Urothelium cell line (cell line): ENCODE results near the gene KCNC4.

Experiments
- DNase-seq: peaks from one replicate; pipeline ENCODE4 v3.0.0; 2011; ENCODE audit warnings: low spot score, mixed read lengths
- FAIRE-seq: peaks from 2 replicates; lab custom pipeline; 2011; peaks lifted over from hg19 to GRCh38; lab: Jason Lieb, UNC

The KCNC4 gene

DNA sequence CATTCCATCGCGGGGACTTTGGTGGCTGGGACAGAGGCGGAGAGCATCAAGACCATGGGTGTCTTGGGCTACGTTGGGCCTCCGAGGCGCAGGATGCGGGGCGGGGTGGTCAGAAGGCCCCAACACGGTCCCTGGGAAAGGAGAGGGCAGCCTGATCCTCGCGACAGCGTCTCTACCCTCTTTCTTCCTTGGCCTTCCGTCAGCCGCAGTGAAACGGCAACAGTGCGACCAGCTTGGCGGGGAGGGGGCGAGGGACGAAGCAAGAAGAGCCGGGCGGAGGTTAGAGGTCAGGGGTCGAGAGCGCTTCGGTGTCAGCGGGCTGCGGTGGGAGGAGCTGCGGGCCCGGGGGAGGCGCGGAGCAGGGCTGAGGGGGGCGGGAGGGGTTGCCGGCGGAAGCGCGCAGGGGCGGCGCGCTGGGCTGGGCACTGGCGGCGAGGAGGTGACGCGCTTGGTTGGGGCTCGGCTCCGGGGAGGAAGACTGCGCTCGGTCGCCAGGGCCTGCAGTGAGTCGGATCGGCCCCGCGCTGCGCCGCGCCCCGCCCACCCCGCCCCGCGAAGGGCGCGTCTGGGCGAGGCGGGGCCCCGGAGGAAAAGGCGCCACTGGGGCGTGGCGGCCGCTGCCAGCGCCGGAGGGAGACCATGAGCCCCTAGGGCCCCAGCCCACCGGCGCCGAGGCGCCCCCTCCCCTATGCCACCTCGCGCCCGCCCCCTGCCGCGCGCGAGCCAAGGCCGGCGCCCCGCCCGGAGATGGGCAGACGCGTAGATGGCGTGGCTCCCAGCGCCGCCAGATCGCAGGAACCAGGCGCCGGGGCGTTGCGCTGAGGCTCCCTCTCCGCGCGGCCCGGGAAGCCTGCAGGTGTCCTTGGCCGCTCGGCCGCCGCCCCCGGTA is at the start of gene KCNC4:
Gene KCNC4, plus strand, starts transcription at position 600 of the 889 bp plus-strand sequence. CDS start 1,186 bp downstream, outside the sequence.
- peak; percentile 88 for FAIRE-seq

DNA sequence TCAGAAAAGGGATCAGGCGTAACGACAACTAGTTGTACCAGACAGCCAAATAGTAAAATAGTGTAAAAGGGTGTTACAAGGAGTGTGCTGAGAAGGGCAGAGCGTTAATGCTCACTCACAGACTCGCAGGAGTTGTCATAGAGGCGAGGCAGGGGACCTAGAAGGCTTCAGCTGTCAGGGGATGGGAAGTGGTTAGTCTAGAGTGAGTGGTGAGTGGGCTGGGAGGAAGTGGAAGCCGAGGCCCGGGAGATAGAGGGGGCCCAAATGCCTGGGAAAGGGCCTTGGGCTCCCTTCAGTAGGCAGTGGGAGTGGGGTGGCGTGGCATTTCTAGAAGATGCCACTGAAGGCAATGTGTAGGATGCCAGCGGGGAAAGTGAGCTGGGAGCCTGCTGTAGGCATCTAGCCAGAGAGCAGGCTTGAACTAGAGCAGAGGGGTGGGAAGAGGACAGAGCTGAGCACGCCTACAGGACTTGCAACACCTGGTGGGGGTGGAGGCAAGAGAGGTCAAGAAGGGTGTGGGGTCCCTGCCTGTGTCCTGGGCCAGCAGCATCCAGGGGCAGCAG is 49.5 kb upstream of the KCNC4 start:
- DNase-seq (no peak), FAIRE-seq (peak; percentile 65)

More for the DNA sequence above, at the start of gene KCNC4:
- DNase-seq = peak; percentile 97

DNA sequence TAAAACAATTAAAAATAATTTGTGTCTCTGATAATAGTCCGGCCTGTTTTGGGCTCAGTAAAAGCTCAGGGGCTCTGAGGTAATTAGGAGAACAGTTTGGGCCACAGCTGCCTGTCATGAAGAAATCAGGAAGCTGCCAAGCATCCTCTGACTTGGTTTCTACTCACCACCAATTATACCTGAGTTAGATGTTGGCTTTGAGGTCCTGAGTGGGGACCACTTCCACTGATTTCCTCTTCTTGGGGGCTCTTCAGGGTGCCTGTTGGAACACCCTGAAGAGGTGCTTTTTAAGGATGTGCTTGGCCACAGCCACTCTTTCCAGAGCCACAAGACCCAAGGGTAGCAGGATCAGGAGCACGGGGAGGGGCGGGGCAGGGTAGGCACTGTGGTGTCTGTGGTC is 48.9 kb upstream of the KCNC4 start:
- FAIRE-seq (no peak), DNase-seq (no peak)

DNA sequence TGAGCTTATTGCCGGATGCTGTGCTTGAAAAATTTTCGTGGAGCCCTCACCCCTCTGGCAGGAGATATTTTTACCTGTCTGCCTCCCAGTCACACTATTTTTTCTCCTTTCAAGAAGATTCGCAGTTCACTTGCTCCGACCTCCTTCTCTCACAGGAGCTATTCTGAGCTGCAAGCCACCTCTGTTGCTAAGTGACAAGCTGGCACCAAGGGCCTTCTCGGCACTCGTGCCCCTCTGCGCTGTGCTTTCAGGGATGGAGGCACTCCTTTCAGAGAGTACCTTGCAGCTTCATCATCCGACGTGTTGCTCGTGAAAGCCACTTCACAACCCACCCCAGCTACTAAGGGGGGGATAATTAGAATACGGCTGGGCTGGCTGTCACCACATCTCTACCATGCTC is 48.3 kb upstream of the KCNC4 start:
- DNase-seq (no peak), FAIRE-seq (no peak)

DNA sequence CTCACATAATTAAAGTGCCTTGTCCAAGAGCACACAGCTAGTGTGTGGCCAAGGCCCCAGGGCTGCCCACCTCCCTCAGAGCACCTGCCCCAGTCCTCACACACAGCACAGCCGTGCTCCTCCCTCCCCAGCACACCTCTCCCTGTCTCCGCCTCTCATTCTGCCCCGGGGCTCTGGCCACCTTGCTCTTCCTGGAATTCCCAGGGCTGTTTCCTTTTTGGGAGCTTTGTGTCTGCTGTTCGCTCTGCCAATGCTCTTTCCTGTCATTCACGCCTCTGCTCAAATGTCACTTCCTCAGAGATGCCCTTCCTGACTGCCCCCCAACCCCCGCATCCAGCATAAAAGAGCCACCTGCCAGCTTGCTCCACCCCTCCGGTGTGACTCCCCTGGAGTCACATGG is 46.5 kb upstream of the KCNC4 start:
- DNase-seq (no peak), FAIRE-seq (peak; percentile 30)

DNA sequence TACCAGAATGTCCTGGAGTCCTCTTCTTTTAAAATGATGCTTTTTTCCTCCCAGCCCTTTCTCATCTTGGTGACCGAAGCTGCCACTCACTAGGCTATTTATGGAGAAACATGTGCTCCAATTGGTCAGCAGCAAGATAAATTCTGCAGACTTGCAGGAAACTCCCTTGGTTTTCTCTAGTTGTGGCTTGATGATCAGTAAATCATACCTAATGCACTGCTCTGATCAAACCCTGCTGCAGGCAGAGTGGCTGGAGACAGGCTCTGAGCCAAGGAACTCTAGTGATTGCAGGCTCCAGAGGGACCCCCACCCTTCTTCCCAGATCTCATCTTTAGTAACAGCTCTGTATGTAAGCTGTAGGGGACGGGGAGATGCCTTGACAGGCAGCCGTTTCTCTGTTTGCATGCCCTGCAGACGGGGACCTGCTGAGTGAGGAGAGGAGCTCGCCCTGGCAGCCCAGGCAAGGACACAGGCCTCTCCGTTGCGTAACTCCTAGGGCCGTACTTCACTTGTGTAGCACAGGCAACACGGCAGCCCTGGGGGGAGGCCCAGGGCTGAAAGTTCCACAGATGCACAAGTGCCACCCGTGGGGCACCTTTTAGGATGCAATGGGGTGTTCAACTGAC is 45.3 kb upstream of the KCNC4 start:
- no peak for DNase-seq

DNA sequence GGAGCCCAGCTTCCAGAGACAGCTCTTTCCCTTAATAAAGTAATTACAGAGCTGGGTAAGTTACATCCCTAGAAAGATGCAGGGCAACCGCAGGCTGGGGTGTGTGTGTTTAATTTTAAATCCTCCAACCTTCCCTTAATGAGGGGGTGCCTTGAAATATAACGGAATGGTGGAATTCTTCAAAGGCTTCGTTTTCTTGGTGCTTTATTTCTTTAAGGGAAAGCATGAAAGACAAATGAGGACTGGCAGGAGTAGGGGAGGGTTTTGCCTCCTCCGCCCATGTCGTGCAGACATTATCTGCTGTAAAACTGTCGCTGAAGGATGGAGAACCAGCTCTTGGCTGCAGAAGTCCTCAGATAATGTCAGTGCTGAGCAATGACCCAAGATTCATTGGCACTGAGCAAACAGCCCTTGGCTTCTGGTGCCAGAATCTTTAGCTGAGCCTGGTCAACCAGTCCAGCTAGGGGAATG is 44.3 kb upstream of the KCNC4 start:
- DNase-seq (no peak), FAIRE-seq (no peak)

More for the DNA sequence above, 45.3 kb upstream of the KCNC4 start:
- FAIRE-seq = no peak

DNA sequence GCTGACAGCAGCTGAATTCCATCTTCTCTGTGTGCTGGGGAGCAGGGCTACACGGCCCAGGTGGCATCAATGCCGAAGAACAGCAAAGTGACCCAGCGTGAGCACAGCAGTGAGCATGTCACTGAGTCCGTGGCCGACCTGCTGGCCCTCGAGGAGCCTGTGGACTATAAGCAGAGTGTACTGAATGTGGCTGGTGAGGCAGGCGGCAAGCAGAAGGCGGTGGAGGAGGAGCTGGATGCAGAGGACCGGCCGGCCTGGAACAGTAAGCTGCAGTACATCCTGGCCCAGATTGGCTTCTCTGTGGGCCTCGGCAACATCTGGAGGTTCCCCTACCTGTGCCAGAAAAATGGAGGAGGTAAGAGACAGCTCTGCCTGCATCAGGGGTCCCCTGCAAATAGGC is 43.3 kb upstream of the KCNC4 start:
- no peak for DNase-seq
- FAIRE-seq = no peak

DNA sequence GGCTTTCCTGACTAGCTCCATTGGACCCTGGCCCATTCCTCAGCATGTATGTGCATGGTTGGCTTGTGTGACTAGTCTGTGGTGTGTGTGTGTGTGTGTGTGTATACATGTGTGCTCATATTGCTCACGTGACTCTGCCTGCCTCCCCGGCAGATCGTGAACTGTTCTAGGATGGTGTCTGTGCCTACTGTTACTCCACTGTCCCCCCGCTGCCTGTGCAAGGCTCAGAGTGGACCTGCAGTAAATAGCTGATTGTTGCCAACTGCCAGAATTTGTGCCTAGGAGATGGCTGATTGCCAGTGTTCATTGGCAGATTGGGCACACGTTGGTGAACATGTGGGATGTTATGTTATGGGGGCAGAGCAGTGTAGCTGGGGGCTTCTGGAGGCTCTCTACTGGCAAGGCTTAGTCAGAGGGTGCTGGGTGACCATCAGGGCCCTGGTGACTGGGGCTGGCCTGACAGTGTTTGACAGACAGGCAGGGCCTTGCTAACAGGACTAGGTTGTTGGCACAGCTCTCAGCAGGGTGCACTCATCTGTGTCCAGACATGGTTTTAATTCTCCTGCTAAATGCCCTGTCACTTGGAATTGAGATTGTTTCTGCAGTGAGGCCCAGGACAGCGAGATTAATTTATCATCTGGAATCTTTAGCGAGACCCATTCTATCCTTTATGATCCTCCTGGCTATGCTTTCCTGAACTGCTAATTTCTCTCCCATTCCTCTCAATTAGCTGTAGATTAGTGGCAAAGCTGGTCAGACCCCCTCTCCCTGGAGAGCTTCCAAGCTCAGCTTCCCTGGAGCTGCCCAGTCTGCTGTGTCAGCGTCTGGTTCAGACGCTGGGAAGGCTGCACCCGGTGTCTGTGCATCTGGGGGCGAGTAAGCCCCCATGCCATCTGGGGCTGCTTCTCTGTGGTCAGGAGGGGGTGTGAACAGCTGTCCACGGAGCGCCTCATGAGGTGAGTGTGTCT is 39.1 kb upstream of the KCNC4 start:
- FAIRE-seq = peak; percentile 93

DNA sequence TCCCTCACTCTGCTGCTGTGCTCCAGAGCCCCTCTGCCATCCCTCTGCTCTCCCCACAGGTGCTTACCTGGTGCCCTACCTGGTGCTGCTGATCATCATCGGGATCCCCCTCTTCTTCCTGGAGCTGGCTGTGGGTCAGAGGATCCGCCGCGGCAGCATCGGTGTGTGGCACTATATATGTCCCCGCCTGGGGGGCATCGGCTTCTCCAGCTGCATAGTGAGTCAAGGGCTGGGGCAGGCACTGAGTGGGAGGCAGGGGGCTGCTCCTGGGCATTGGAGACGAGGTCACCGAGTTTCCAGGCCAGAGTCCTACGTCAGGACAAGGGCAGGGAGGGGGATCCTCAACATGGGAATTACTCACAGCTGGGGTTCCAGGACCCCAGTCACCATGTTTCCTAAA is 38.1 kb upstream of the KCNC4 start:
- FAIRE-seq = no peak

More for the DNA sequence above, 39.1 kb upstream of the KCNC4 start:
- no peak for DNase-seq

DNA sequence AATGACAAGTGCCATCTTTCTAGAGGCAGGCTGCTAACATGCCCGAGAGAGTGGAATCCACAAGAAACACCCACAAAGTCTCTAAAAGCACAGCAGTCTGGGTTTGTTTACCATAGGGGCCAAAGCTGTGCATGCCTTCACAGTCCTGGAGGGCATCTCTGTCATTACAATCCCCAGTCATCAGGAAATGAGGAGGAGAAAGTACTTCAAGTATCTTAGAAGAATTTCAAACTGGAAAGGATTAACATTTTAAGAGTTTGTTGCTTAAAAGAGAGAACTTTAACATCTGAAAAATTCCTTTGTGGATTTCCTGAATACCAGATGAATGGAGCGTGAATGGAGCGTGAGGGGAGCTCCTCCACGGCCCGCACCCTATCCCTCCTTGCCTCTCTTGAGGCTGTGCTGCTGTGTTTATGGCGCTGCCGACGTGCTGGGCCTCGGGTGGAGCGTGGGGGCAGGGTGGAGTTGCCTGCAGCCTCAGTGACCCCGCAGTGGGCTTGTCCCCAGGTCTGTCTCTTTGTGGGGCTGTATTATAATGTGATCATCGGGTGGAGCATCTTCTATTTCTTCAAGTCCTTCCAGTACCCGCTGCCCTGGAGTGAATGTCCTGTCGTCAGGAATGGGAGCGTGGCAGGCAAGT is 36.5 kb upstream of the KCNC4 start:
- FAIRE-seq = no peak
- no peak for DNase-seq

More for the DNA sequence above, 38.1 kb upstream of the KCNC4 start:
- no peak for DNase-seq

DNA sequence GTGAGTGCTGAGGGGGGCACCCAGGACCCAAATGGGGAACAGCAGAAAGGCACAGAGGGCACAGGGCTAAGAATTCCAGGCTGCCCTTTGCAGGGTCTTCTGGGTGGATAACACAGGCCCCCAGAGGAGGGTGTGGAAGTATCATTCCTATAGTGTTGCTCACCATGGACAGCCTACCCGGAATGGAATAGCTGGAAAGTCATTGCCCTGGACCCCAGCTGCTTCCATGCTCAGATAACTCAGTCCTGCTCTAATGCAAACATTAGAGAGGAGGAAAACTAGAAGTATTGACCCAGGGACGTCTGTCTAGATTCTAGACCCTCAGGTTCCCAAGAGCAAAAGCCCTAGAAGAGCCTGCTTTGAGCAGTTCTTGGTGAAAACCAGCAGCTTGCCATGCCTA is 35.2 kb upstream of the KCNC4 start:
- FAIRE-seq = no peak
- DNase-seq = no peak

DNA sequence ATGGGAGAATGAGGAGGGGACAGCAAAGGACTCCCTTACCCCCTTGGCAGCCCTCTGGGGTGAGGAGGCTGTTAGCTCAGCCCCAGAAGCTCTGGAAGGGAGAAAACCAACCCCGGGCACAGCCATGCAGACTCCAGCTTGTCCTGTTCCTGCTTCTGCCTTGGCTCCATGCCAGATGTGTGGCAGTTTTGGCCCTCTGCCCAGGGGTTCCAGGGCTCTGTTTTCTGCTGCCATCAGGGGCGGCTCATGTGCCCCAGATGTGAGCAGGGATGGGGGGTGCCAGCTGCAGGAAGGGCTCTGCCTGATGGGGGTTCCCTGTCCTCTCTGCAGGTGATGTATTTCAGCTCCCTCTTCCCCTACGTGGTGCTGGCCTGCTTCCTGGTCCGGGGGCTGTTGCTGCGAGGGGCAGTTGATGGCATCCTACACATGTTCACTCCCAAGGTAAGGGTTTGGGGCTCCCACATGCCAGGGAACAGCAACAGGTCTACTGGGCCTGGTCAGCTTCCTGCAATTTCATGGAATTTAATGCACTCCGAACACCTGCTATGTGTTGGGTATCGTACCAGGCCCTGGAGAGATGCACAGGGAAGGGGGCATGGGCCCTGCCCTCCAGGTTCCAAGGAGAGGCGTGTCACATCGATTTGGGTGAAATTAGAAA is 33.7 kb upstream of the KCNC4 start:
- DNase-seq (no peak), FAIRE-seq (no peak)

DNA sequence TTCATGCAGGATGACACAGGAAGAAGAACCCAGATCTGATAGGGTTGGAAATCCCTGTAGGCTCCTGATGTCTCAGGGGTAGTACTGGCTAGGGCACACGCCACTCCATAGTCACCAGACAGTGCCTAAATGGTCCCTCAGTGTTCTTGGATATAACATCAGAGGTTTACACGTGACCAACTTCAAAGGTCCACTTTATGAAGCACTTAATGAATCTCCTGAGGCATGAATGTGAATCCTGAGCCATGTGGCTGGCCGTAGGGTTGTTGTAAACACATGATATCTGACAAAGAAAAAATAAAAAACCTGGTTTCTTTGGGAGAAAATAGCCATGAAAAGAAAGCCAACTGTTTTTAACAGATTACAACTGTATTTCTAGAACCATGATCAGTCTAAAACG is 32.3 kb upstream of the KCNC4 start:
- DNase-seq (no peak), FAIRE-seq (no peak)

DNA sequence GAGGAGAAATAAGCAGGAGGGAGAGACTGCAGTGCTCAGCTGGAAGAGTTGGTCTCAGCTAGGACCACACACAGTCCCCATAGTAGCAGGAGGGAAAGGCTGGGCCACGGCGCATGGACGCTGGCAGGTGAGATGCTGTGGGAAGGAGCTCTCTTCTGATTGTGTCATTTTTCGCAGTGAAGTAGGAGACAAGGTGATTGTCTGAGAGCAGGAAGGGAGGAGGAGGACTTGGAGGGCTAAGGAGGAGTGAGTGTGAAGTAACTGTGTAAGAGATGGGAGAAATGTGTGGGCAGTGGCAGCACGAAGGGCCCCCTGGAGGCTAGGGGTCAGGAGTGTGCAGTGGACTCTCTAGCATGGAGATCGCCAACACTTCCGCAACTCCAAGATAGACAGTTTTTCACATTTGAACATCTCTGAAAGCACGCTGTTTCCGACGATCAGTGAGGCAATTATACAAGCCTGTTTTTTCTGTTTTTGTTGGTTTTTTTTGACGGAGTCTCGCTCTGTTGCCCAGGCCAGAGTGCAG is 26.4 kb upstream of the KCNC4 start:
- DNase-seq = no peak
- FAIRE-seq = no peak

DNA sequence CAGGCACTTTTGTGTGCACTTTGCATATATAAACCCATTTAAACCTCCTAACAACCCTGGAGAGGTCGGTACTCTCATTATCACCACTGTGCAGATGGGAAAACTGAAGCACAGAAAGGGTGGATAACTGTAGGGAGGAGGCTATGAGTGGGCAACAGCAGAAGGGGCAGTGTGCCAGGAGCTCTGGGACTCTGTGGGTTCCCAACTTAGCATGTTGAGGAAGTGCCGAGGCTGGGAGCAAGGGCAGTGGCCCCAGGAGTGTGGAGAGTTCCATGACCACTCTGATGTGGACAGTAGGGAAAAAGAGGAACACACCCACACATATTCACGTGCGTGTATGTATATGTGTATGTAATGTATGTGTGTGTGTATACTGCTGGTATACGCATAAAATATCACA is 25.7 kb upstream of the KCNC4 start:
- no peak for FAIRE-seq
- DNase-seq = no peak

DNA sequence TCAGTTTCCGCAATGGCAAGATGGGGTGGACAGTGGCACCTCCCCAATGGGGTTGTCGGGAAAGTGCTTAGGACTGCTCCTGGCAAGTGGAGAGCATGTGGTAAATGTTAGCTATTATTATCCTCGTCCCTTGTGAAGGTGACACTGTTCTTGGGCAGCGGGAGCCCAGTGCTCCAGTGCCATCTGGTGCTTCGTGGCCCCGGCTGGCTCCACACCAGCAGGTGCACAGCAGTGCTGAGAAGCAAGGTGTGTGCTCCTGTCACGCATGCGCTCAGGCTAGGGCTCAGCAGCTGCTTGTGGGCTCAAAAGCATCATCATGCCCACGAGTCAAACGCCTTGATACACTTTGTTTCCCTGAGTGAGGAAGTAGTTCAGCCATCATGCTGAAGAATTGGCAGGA is 24.9 kb upstream of the KCNC4 start:
- DNase-seq (no peak), FAIRE-seq (no peak)

DNA sequence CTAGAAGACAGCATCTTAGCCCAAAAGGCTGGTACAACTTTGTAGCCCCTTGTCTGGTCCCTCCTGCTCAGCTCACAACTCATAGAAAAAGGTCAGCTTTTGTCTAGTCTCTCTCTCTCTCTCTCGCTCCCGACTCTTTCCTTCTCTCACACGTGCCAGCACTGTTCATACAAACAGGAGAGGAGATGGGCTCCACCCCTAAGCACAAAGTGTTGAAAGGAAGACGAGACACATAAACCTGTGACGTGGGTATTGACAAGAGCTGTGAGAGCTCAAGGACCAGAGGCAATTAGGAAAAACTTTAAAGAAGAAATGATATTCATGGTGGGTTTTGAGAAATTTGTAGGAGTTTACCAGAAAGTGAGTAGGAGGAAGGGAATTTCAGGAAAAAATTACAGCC is 23.6 kb upstream of the KCNC4 start:
- no peak for DNase-seq
- no peak for FAIRE-seq

DNA sequence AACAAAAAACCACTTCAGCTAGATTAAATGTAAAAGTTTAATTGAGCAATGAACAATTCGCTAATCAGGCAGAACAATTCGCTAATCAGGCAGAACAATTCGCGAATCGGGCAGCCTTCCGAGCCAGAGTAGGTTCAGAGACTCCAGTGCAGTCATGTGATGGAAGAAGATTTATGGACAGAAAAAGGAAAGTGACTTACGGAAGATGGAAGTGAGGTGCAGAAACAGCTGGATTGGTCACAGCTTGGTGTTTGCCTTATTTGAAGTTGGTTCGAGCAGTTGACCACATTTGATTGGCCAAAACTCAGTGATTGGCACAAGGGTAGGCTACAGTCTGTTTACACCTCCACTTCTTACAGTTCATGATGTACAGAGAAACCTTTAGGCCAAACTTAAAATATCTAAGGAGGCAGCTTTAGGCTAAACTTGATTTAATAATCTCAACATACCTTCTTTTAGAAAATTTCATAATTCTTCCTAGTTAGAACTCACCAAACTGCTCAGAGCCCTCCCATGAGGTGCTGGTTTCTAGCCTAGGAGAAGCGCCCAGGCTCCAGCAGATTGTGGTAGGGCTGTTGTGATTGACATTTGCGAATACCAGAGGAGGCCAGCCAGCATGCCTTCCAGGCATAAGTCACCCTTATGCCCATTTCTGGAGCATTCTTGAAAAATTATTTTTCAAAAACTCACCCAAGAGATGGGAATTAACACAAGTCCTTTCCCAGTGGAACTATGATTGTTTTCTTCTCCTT is 22.8 kb upstream of the KCNC4 start:
- DNase-seq (no peak), FAIRE-seq (no peak)
